Measurements from ENCODE around the gene DIPK1A. TPM values are rescaled to one million over a fixed set of nuclear protein-coding genes. Genes with fewer than 3 reads are reported as not detected.

DIPK1A gene
- total RNA-seq, 1 donor from 2014 or later: 5.6 TPM

DNA sequence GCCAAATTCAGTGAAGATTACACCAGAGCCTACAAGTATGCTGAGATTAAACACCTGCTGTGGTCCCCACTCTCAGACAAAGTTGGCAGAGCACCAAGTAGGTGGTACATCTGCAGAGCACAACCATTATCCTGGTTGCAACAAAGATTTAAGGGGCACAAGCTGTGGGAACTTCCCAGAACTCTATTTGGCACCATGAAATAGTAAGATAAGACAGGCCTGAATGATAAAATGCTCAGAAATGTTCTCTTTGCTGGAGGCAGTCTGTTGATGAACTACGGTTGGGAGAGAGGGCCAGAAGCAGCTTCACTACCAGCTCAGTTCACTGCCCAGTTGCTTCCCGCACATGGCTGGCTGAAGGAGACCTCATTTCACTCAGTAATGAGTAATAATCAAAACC is 109.5 kb downstream of the DIPK1A start:
- no peak overlapping the region for H3K27ac ChIP-seq
- H3K27me3 ChIP-seq (ENCODE audit: low read depth): no peaks in the 10 kb centered on the region
- H3K4me3 ChIP-seq: no peak overlapping the region
- no peaks in the 10 kb centered on the region for H3K9me3 ChIP-seq
- ATAC-seq (peak in 1 of 2 donors; percentile 11), DNase-seq (no peak)
- H3K36me3 ChIP-seq: no peaks in the 10 kb centered on the region
- H3K4me1 ChIP-seq: no peaks in the 10 kb centered on the region
- intact Hi-C loops (cut with DNase I): no loop called here
- no peak for TF ChIP-seq CTCF (IDR thresholded peaks at IDR 0.05)

GRCh38 chr1:92850019-92850418 is 111.2 kb downstream of the DIPK1A start:
- Histone ChIP-seq H3K9me3 (no peaks in the 10 kb centered on the region), H3K4me1 (no peaks in the 10 kb centered on the region), H3K4me3 (no peak overlapping the region), H3K36me3 (no peaks in the 10 kb centered on the region), H3K27me3 (ENCODE audit: low read depth) (no peaks in the 10 kb centered on the region), H3K27ac (no peak overlapping the region)
- TF ChIP-seq CTCF (IDR thresholded peaks at IDR 0.05): no peak
- intact Hi-C loops (cut with DNase I): no loop called here
- DNase-seq: no peak
- ATAC-seq: no peak

- no peaks in the 10 kb centered on the region for H3K9me3 ChIP-seq
- no peak overlapping the region for H3K4me3 ChIP-seq
- H3K27ac ChIP-seq: no peak overlapping the region
- ATAC-seq (no peak), DNase-seq (no peak)
- no peaks in the 10 kb centered on the region for H3K4me1 ChIP-seq
- no peak for TF ChIP-seq CTCF (IDR thresholded peaks at IDR 0.05)
- no peaks in the 10 kb centered on the region for H3K27me3 ChIP-seq (ENCODE audit: low read depth)
- intact Hi-C loops (cut with DNase I): no loop called here
- H3K36me3 ChIP-seq: peaks cover 15% of the 10 kb centered on the region
Measured at GRCh38 chr1:92848201-92848600, 113.1 kb downstream of the DIPK1A start.

- DNase-seq: no peak
- intact Hi-C loops (cut with DNase I): no loop called here
- no peak overlapping the region for H3K4me3 ChIP-seq
- no peaks in the 10 kb centered on the region for H3K27me3 ChIP-seq (ENCODE audit: low read depth)
- ATAC-seq: no peak
- TF ChIP-seq CTCF (IDR thresholded peaks at IDR 0.05): no peak
- H3K9me3 ChIP-seq: no peaks in the 10 kb centered on the region
- no peak overlapping the region for H3K27ac ChIP-seq
- H3K4me1 ChIP-seq: no peaks in the 10 kb centered on the region
- peaks cover 38% of the 10 kb centered on the region for H3K36me3 ChIP-seq
Measured at GRCh38 chr1:92845908-92846307, 115.4 kb downstream of the DIPK1A start.

DNA sequence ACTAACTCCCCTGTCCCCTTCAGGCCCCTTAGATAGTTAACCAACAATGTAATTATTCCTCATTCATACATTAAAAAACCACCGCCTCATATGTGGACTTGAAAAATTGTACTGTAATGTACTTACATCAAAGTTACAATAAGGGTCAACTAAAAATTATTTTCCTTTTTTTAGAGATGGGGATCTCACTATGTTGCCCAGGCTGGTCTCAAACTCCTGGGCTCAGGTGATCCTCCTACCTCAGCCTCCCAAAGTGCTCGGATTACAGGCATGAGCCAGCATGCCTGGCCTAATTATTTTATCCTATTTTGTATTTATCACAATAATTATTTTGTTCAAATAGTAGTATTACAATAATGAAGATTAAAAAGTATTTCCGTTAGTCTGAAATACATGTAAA is 116.8 kb downstream of the DIPK1A start:
- no peak overlapping the region for H3K4me3 ChIP-seq
- peaks cover 52% of the 10 kb centered on the region for H3K36me3 ChIP-seq
- ATAC-seq (no peak), DNase-seq (no peak)
- H3K27me3 ChIP-seq (ENCODE audit: low read depth): no peaks in the 10 kb centered on the region
- no peak overlapping the region for H3K27ac ChIP-seq
- intact Hi-C loops (cut with DNase I): no loop called here
- H3K4me1 ChIP-seq: peaks cover 5% of the 10 kb centered on the region
- no peak for TF ChIP-seq CTCF (IDR thresholded peaks at IDR 0.05)
- no peaks in the 10 kb centered on the region for H3K9me3 ChIP-seq

Data from lower lobe of right lung (tissue), 2 donors.